H9 (cell line): Measurements from ENCODE around the gene FRMD4B. TPM values are rescaled to one million over a fixed set of nuclear protein-coding genes. Genes with fewer than 3 reads are reported as not detected.

Source experiments
- DNase-seq: peaks from one replicate; pipeline ENCODE4 v3.0.0-alpha.2; 2017
- H2AFZ ChIP-seq: one replicate; pipeline ENCODE4 v1.6.1; 2013; ENCODE audit warnings: mild to moderate bottlenecking, low read length, control low read depth, moderate library complexity
- H2AK5ac ChIP-seq: 2 replicates; pipeline ENCODE4 v1.6.1; 2013; ENCODE audit warnings: low read length, control low read depth, mixed read lengths; ENCODE audit not compliant: insufficient read length
- H2BK120ac ChIP-seq: one replicate; pipeline ENCODE4 v1.6.1; 2013; ENCODE audit warnings: low read depth, mild to moderate bottlenecking, low read length, control low read depth, inconsistent platforms; ENCODE audit not compliant: poor library complexity, severe bottlenecking
- H2BK12ac ChIP-seq: 2 replicates; pipeline ENCODE4 v1.6.1; 2013; ENCODE audit warnings: low read length, control low read depth, mixed read lengths, low read depth; ENCODE audit not compliant: insufficient read length
- H2BK15ac ChIP-seq: 2 replicates; pipeline ENCODE4 v1.6.1; 2013; ENCODE audit warnings: low read depth, low read length, control low read depth
- H2BK20ac ChIP-seq: one replicate; pipeline ENCODE4 v1.6.1; 2013; ENCODE audit warnings: low read depth, mild to moderate bottlenecking, low read length, control low read depth, inconsistent platforms; ENCODE audit not compliant: poor library complexity, severe bottlenecking
- H2BK5ac ChIP-seq: 2 replicates; pipeline ENCODE4 v1.6.1; 2013; ENCODE audit warnings: low read length, control low read depth, mixed read lengths; ENCODE audit not compliant: insufficient read length
- H3K14ac ChIP-seq: 2 replicates; pipeline ENCODE4 v1.6.1; 2013; ENCODE audit warnings: low read length, control low read depth; ENCODE audit not compliant: insufficient read depth
- H3K18ac ChIP-seq: 2 replicates; pipeline ENCODE4 v1.6.1; 2013; ENCODE audit warnings: low read depth, mild to moderate bottlenecking, mixed read lengths, low read length, control low read depth; ENCODE audit not compliant: insufficient read length
- H3K23ac ChIP-seq: 2 replicates; pipeline ENCODE4 v1.6.1; 2013; ENCODE audit warnings: low read length, control low read depth, mixed read lengths, low read depth; ENCODE audit not compliant: insufficient read length
- H3K23me2 ChIP-seq: 2 replicates; pipeline ENCODE4 v1.6.1; 2013; ENCODE audit warnings: low read depth, mild to moderate bottlenecking, mixed read lengths, low read length, control low read depth; ENCODE audit not compliant: insufficient read length, poor library complexity, severe bottlenecking
- H3K27ac ChIP-seq: 2 replicates; pipeline ENCODE4 v1.5.1; 2013; ENCODE audit warnings: low read length, control low read depth, mixed read lengths, low read depth; ENCODE audit not compliant: insufficient read length
- H3K27me3 ChIP-seq: 2 replicates; pipeline ENCODE4 v1.6.1; 2013; ENCODE audit warnings: low read length, control low read depth, inconsistent platforms; ENCODE audit not compliant: insufficient read depth
- H3K4ac ChIP-seq: 2 replicates; pipeline ENCODE4 v1.6.1; 2013; ENCODE audit warnings: low read depth, mild to moderate bottlenecking, control low read depth, inconsistent platforms, low read length, moderate library complexity
- H3K4me1 ChIP-seq: 2 replicates; pipeline ENCODE4 v1.6.1; 2013; ENCODE audit warnings: low read length, control low read depth, inconsistent platforms; ENCODE audit not compliant: insufficient read depth
- H3K4me2 ChIP-seq: 2 replicates; pipeline ENCODE4 v1.6.1; 2013; ENCODE audit warnings: low read length, control low read depth, mixed read lengths; ENCODE audit not compliant: insufficient read length, insufficient read depth
- H3K56ac ChIP-seq: 2 replicates; pipeline ENCODE4 v1.6.1; 2013; ENCODE audit warnings: low read depth, mild to moderate bottlenecking, mixed read lengths, low read length, control low read depth; ENCODE audit not compliant: insufficient read length
- H3K79me1 ChIP-seq: 2 replicates; pipeline ENCODE4 v1.6.1; 2013; ENCODE audit warnings: low read depth, mild to moderate bottlenecking, moderate library complexity, low read length, control low read depth, inconsistent platforms; ENCODE audit not compliant: insufficient read depth, poor library complexity, severe bottlenecking
- H3K79me2 ChIP-seq: 2 replicates; pipeline ENCODE4 v1.6.1; 2013; ENCODE audit warnings: low read length, control low read depth, inconsistent platforms; ENCODE audit not compliant: insufficient read depth
- H3K9ac ChIP-seq: 2 replicates; pipeline ENCODE4 v1.6.1; 2013; ENCODE audit warnings: low read length, control low read depth, mixed read lengths; ENCODE audit not compliant: insufficient read length; ENCODE audit errors: extremely low read depth
- H3K9me3 ChIP-seq: one replicate; pipeline ENCODE4 v1.6.1; 2013; ENCODE audit warnings: low read depth, low read length, inconsistent platforms; ENCODE audit not compliant: control insufficient read depth
- H3T11ph ChIP-seq: one replicate; pipeline ENCODE4 v1.6.1; 2013; ENCODE audit warnings: mild to moderate bottlenecking, low read length, control low read depth, inconsistent platforms
- H4K20me1 ChIP-seq: one replicate; pipeline ENCODE4 v1.6.1; 2013; ENCODE audit not compliant: control insufficient read depth, insufficient read length, insufficient read depth
- H4K5ac ChIP-seq: 2 replicates; pipeline ENCODE4 v1.6.1; 2013; ENCODE audit warnings: low read depth, mild to moderate bottlenecking, mixed read lengths, low read length, control low read depth; ENCODE audit not compliant: insufficient read length
- H4K8ac ChIP-seq: replicated peaks from 2 replicates; pipeline ENCODE4 v1.6.1; 2013; ENCODE audit warnings: low read length, control low read depth, mixed read lengths, low read depth; ENCODE audit not compliant: insufficient read length
- H4K91ac ChIP-seq: 2 replicates; pipeline ENCODE4 v1.6.1; 2013; ENCODE audit warnings: low read depth, mild to moderate bottlenecking, moderate library complexity, mixed read lengths, low read length, control low read depth; ENCODE audit not compliant: insufficient read length
- H3K27ac Mint-ChIP-seq, 3 experiments: 2 replicates in 2 of 3; 3 replicates in 1 of 3; pipeline ENCODE4 v1.8.0; 2020 to 2021; ENCODE audit warnings: mixed read lengths in 3 of 3, mild to moderate bottlenecking in 1 of 3, moderate library complexity in 1 of 3
- H3K27me3 Mint-ChIP-seq: 2 replicates; pipeline ENCODE4 v1.8.0; 2021; ENCODE audit warnings: low read depth, mild to moderate bottlenecking, moderate library complexity, mixed read lengths
- H3K36me3 Mint-ChIP-seq, 3 experiments: 2 replicates in 2 of 3; 3 replicates in 1 of 3; pipeline ENCODE4 v1.8.0; 2020 to 2021; ENCODE audit warnings: low read depth in 3 of 3, mixed read lengths in 3 of 3; ENCODE audit not compliant: insufficient read depth in 1 of 3
- H3K4me1 Mint-ChIP-seq, 2 experiments: 2 replicates each; pipeline ENCODE4 v1.8.0; 2020; ENCODE audit warnings: mixed read lengths in 2 of 2
- H3K4me3 Mint-ChIP-seq, 2 experiments: 2 replicates in 1 of 2; 3 replicates in 1 of 2; pipeline ENCODE4 v1.8.0; 2020 to 2021; ENCODE audit warnings: mild to moderate bottlenecking in 2 of 2, mixed read lengths in 2 of 2, moderate library complexity in 1 of 2
- H3K9me3 Mint-ChIP-seq, 2 experiments: 2 replicates in 1 of 2; 3 replicates in 1 of 2; pipeline ENCODE4 v1.8.0; 2020; ENCODE audit warnings: mild to moderate bottlenecking in 2 of 2, mixed read lengths in 2 of 2, moderate library complexity in 1 of 2
- WGBS: extraction: QIAGEN DNeasy Blood & Tissue Kit; methylation state at CpG from one replicate; pipeline ENCODE4 v1.1.7; 2013; ENCODE audit warnings: missing lambda C conversion rate, low lambda C conversion rate, mixed read lengths; ENCODE audit not compliant: insufficient read length; ENCODE audit errors: extremely low coverage; 5-methylcytosine and 5-hydroxymethylcytosine counted together
- total RNA-seq: library from RNA; stranded (reverse); gene quantifications from 2 replicates; pipeline ENCODE4 v1.2.1, GENCODE V29; 2021
- TF ChIP-seq, protein P1 (sequence below): fragments of 200-600 bp; sonication (generic); conservative IDR thresholded peaks from 3 replicates; pipeline ENCODE4 v1.8.0; 2021; ENCODE audit warnings: antibody characterized with exemption, mild to moderate bottlenecking

The FRMD4B gene
- total RNA-seq, 1 experiment from 2014 or later, result 3.4 TPM

- no peak overlapping the region for H2BK15ac ChIP-seq
- H4K20me1 ChIP-seq, result no peaks in the 10 kb centered on the region
- no peak overlapping the region for H2AFZ ChIP-seq
- H3K4me1 ChIP-seq, result peaks cover 3% of the 10 kb centered on the region; the same call in 1 of the 2 replicates
- H4K5ac ChIP-seq, result no peak overlapping the region
- H2BK5ac ChIP-seq, result no peak overlapping the region
- TF ChIP-seq, protein P1, sequence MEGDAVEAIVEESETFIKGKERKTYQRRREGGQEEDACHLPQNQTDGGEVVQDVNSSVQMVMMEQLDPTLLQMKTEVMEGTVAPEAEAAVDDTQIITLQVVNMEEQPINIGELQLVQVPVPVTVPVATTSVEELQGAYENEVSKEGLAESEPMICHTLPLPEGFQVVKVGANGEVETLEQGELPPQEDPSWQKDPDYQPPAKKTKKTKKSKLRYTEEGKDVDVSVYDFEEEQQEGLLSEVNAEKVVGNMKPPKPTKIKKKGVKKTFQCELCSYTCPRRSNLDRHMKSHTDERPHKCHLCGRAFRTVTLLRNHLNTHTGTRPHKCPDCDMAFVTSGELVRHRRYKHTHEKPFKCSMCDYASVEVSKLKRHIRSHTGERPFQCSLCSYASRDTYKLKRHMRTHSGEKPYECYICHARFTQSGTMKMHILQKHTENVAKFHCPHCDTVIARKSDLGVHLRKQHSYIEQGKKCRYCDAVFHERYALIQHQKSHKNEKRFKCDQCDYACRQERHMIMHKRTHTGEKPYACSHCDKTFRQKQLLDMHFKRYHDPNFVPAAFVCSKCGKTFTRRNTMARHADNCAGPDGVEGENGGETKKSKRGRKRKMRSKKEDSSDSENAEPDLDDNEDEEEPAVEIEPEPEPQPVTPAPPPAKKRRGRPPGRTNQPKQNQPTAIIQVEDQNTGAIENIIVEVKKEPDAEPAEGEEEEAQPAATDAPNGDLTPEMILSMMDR, result no peak
- Mint-ChIP-seq H3K36me3 (peaks cover 8 to 21% (median 12%) of the 10 kb centered on the region in 3 experiments; a peak in 6 of 7 replicates), H3K4me1 (peaks cover 31 to 34% of the 10 kb centered on the region in 2 experiments), H3K4me3 (no peak overlapping the region), H3K27ac (no peak overlapping the region), H3K27me3 (no peaks in the 10 kb centered on the region), H3K9me3 (no peaks in the 10 kb centered on the region; a peak in 1 of 5 replicates)
- no peaks in the 10 kb centered on the region for H3K79me1 ChIP-seq
- H3K27me3 ChIP-seq, result no peaks in the 10 kb centered on the region
- DNase-seq, result no peak
- H3K9me3 ChIP-seq, result no peaks in the 10 kb centered on the region
- H3K79me2 ChIP-seq, result no peaks in the 10 kb centered on the region
- H3K9ac ChIP-seq, result no peak overlapping the region
- H4K91ac ChIP-seq, result no peak overlapping the region
- H3T11ph ChIP-seq, result no peak overlapping the region
- H2BK12ac ChIP-seq, result no peak overlapping the region
- no peaks in the 10 kb centered on the region for H3K23me2 ChIP-seq
- H3K4ac ChIP-seq, result no peak overlapping the region
- H2BK20ac ChIP-seq, result no peak overlapping the region
- no peak overlapping the region for H3K27ac ChIP-seq
- H3K23ac ChIP-seq, result no peak overlapping the region
- H4K8ac ChIP-seq, result no peak overlapping the region
- no peak overlapping the region for H3K4me2 ChIP-seq
- H2BK120ac ChIP-seq, result no peak overlapping the region
- H2AK5ac ChIP-seq, result no peak overlapping the region
- no CpG with 5 or more reads among the region's 4 CpGs for WGBS
- no peak overlapping the region for H3K56ac ChIP-seq
- H3K18ac ChIP-seq, result no peak overlapping the region
- H3K14ac ChIP-seq, result no peak overlapping the region
Observed at GRCh38 chr3:69179740-69180372, 206.0 kb downstream of the FRMD4B start.
